ENCODE measurements around the gene SFXN2.

DNA sequence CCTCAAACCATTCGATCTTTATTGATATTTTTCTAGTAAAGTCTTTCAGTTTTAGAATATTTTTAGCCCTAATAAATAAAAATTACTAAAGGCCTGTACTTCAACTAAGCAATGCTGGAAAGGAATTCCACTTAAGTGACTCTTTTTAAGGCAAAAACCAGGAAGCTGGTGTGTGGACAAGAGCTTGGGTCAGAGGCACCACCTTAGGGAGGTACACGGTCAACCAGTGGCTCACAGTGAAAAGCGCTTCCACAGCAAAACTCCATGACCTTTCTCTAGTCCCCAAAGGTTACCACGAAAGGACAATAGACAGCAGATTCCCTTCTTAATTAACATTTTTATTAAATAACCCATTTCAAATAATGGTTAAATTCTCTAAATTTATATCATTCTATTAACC, 31.5 kb upstream of the SFXN2 start:
- TF ChIP-seq SUZ12 (IDR thresholded peaks at IDR 0.05), result no peak
- no peak for TF ChIP-seq SP1 (IDR thresholded peaks at IDR 0.05)
- TF ChIP-seq HDGF (IDR thresholded peaks at IDR 0.05; ENCODE audit: borderline replicate concordance), result no peak
- no peak for TF ChIP-seq CTBP1 (IDR thresholded peaks at IDR 0.05; ENCODE audit: borderline replicate concordance)
- no peak for TF ChIP-seq ELF4 (IDR thresholded peaks at IDR 0.05)
- TF ChIP-seq L3MBTL2 (conservative IDR thresholded peaks at IDR 0.05), result no peak
- TF ChIP-seq FOXM1 (IDR thresholded peaks at IDR 0.05; ENCODE audit: borderline replicate concordance), result no peak
- TF ChIP-seq NFRKB (IDR thresholded peaks at IDR 0.05), result no peak
- TF ChIP-seq FOXA1 (IDR thresholded peaks at IDR 0.05), result no peak
- TF ChIP-seq ZNF384 (IDR thresholded peaks at IDR 0.05), result no peak
- no peak for TF ChIP-seq BHLHE40 (IDR thresholded peaks at IDR 0.05; ENCODE audit: borderline replicate concordance)
- TF ChIP-seq PKNOX1 (IDR thresholded peaks at IDR 0.05), result no peak

Data from HEK293T (cell line).